CD4-positive, alpha-beta T cell treated with Interleukin-6 at 100 ng/mL for 8 hours (primary cell): Measurements from ENCODE around the gene PMVK.
A peak's percentile ranks its signal among the peaks of the same experiment; 100 is the strongest.

Experiments
- DNase-seq: peaks from one replicate; pipeline ENCODE4 v3.0.0-alpha.2; 2020; ENCODE audit warnings: mixed read lengths, low spot score

The PMVK gene

DNA sequence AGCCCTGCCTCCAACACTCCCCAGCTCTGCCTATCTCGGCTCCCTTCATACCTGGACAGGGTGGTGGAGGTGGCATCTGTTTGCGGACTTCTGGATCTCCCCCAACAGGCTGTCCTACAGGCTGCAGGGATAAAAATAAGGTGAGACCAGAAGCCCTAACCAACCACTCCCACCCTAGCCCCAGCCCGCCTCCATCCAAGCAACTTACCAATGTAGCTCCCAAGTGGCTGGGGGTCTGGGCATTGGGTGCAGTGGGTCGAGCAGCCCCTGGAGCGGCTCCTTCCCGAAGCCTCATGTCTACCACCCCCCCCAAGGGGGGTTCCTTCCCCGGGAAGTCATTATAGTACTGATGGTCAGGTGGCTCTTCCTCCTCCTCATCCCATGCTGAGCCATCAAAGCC, 29.6 kb upstream of the PMVK start:
- no peak for DNase-seq

DNA sequence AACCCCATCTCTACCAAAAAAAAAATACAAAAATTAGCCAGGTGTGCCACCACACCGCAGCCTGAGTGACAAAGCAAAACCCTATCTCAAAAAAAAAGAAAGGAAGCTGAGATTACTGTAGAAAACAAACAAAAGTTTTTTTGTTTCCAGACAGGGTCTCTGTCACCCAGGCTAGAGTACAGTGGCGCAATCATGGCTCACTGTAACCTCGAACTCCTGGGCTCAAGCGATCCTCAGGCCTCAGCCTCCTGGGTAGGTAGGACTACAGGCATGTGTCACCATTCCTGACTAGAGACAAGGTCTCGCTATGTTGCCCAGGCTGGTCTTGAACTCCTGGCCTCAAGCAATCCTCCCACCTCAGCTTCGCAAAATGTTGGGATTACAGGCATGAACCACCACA, 27.8 kb upstream of the PMVK start:
- no peak for DNase-seq

DNA sequence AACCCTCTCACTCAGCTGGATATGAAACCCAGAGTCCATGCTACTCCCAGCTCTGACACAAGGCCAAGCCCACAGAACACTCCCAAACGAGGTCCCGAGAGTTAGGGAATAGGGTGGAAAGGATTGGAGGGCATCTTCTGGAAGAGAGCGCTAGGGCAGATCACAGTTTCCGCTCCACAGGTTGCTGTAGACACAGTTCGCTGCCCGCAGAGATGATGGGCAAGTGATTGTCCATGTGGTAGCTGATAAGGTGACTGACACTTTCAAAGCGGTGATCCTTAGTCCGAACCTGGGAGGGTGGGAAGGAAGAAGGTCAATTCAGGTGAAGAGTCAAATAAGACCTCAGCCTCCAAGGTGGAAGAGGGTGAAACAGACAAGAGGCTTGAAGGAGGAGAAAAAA, 27.1 kb upstream of the PMVK start:
- DNase-seq: no peak

DNA sequence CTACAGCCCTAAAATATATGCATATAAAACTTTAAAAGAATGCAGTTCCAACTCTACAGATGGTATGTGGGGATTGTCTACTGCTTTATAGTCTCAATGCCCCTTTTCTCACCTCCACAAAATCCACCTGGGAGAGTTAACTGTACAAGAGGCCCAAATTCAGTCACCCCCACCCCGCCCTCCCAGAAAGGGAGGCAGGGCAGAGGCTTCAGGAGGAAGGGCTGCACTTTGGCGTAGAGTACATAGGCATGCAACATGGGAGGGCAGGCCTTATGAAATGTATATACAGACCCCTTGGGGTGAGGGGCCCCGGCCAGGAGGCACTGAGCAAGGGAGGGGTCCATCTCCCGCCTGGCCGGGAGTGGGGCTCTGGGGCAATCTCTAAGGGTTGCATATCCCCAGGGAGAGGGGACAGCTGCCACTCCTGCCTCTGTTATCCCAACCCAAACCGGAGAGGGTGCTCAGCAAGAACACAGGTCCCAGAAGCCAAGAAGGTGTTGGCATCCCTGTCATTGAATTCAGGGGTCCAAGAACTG, 26.3 kb upstream of the PMVK start:
- no peak for DNase-seq

DNA sequence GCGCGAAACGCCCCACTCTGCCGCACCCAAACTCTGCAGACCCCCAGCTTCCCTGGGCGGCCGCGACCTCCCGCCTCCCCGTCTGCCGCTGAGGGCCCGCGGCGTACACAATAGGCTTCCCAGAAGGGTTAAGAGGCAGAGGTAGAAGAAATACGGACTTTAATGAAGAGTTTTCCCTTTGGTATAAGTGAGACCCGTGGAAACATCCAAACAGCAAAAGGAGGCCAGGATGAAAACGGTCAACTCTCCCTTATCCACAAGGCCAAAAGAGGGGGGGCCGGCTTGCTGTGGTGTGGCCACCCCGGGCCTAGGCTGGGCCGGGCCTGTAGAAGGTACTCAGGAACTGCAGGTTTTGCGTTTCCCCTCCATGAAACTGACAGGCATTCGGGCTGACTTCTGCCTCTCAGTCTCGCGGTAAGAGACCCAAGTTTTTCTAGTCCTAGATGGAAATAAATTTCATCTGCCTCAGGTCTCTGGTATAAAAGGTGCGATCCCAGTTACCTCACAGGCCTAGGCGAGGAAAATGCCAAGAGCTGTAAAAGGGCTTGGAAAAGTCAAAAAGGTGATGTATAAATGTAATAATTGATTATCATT, 25.7 kb upstream of the PMVK start:
- no peak for DNase-seq

DNA sequence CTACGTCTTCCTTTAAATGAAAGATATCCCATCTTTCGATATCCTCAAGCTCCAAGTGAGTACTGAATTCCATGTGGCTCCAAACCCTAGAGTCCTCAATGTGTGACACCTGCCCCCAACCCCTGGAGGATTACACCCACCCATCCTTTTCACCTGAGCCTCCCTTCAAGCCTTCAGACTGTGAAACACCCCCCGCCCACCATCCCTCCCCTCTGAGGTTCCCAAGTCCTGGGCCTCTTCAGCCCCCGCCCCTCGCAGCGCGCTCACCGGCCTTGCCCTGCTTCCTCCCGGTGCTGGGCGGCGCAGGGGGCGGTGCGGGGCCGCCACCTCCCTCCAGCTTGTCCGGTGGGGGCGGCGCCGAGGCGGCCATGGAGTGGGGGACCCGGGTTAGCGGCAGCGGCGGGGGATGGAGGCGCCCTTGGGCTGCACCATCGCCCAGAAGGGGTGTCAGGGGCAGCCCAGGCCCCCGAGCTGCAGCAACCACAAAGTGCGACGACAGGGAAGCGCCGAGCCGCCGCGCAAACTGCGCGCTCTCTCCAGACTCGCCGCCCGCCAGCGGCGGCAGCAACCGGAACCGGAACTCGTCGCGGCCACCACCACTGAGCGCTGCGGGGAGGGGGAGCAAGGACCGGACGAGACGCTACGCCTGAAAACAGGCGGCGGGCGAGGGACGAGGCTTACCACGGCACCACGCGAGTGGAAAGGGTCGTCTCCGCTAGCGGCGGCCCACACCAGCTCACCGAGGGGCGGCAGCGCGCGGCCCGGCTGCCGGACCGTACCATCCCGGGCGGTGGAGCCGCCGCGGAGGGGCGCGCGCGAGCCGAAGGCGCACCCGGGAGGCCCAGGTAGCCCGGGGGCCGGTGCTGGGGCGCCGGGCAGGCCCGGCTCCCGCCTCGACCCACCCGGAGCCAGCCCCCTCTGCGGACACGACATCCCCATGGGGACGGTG, 25.0 kb upstream of the PMVK start, which contains the start of gene PYGO2:
PYGO2 (minus strand) TSS at position 576 of the 949 bp plus-strand sequence; CDS start at position 370, 206 bp downstream.
- peak; percentile 71 for DNase-seq

DNA sequence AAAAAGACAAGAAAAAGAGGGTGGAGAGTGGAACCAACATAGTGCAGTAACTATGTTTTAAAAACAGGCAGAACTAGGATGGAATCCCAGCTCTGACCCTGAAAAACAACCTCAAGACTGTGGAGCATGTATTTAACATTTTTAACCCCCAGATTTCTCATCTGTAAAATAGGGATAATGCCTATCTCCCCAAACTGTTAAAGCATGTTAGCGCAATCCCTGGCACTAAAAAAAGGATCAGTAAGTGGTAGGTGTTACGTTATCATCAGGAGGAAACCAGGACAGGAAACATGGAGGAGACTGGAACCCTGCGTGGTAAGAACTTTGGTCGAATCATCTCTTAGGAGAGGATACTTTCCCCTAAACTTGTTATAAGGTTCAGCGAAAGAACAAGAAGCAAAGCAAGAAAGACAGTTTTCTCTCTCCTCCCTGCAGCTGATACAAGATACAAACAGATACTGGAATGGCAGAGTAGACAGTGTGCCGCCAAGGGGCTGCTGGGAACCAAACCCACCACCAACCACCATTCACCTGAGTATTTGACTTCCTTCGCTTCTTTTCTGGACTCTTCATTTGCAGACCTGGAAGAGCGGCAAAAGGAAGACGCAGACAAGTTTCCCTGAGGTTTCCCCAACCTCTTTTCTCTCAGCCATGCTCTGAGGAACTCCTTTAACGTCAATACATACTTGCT, 24.1 kb upstream of the PMVK start:
- no peak for DNase-seq

DNA sequence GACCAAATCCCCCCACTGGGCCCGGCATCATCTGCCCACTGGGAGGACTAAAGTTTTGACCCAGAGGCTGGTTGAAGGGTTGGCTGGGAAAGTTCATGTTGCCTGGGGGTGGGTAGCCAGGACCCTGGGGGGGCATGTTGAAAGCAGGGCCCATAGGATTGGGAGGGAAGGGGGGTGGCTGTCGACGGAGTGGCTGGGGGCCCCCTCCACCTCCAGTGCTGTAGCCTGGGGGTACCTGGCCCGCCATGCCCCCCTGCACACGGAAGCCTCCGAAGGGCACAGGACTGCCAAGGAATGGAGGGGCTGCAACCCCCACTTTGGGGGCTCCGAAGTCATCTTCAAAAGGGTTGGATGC, 22.9 kb upstream of the PMVK start:
- no peak for DNase-seq

DNA sequence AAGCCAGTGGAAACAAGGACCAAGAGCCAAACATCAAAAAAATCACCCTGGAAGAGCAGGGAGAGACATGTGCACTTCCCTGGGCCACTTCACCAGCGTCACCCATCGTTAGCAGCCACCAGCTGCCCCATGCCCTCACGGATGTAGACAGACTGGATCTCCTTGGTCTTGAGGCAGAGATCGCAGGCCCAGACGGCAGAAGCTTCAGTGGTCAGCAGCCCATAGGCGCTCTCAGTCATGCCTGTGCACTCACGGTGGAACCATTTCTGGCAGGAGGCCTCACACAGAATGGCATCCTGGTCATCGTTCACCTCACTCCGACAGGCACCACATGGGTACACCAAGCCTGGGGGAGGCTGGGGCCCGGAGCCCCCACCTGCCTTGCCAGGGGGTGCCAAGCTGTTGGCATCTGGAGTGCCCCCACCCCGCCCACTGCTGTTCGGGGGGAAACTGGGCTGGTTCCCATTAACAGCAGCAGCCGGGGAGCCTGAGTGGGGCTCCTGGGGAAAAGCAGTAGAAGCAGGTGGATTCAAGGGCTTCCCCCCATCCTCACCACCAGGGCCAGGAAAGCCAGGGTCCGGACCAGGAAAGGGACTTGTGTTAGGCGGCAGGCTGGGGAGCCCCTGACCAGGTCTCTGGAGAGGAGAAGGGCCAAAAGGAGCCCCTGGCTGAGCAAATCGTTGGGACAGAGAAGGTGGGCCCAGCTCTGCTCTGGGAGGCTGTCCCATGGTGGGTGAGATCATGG, 22.3 kb upstream of the PMVK start:
- DNase-seq: no peak

DNA sequence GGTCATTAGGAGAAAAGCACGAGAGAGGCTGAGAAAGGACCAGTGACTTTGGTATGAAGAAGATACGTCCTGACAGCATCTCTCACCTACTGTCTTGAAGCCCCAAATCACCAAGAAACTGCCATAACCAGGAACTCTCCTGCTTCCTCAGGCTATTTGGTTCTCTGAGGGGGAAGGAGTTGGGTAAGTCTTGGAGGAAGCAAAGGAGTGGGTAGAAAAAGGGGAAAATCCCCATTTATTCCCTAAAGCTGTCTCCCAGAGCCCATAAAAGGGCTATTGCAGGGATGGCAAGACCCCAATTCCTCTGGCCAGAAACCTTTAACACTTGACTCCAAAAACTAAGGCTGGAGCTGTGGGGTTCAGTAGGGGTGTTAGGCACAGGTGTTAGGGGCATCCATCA, 21.5 kb upstream of the PMVK start:
- DNase-seq: no peak

DNA sequence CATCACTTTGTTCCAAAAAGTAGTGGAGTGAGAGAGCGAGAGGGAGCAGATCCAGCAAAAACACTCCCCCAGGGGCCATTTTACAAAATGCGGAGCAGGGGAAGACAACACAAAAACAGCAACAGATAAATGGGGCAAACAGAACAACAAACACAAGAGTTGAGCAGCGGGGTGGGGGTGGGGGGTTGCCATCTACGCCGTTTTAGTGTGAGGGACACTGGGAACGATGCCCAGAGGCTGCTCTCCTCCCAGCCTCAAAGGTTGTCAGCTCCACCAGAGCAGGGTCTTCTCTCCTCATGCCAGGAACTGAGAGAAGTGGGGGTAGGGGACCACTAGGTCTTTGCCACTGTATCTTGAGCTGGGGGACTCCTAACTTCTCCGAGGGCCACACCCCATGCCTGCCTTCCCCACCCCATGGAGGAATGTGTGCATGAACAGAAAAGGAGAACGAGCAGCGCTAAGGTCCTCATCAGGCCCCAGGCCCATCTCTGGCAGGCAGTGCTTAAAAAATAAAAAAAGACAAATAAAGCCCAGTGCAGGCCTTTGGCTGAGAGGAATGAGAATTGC, 20.7 kb upstream of the PMVK start:
- DNase-seq: no peak

DNA sequence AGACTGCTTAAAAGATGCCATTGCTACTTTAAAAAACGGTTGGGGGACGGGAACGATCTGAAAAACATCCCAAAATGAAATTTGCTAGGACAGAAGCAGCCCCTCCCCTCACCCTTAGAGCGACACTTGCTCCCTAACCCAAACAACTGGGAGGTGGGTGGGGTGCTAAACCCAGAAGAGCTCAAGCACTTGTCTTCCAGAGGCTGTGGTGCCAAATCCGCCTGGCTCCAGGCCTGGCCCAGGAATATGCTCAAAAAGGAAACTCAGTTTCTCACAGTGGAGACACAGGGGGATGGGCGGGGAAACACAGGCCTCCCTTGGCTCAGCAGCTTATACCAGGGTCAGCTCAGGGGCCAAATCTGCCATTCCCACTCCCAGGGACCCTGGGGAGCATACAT, 20.0 kb upstream of the PMVK start:
- DNase-seq: no peak

DNA sequence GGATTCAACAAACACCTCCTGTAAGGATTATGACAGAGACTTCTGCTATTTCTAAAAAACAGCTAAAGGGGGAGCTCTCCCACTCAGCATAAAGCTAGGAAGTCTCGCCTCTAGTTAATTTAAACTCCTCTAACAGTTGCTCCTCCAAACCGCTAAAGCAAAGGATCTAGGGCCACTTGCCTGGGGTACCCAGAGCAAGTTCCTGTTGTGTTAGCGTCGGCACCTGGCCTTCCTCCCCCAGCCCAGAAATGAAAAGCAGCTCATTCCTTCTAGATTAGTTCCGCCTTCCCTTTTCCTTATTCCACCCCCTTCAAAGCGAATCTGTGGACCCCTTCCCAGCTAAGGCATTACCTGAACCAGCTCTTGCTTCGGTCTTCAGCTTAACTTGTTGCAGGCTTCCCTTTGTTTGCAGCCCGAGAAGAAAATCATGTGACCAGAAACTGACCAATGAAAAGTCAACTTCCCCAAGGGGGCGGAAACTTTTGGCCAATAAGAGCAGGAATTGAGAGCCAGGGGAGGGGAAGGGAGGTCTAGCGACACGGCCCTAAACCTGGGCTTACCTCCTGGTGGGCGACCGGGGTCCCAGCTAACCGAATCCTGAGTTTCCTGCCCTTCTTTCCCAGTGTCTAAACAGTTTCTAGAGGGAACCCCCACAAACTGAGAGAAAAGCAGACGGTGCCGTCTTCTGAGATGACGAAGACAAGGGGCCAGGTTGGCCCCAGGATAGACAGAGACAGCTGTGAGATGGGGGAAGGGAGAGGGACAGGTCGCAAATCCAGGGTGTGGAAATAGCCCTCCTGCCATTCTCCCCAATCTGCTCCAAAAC, 19.4 kb upstream of the PMVK start, which contains the start of gene PBXIP1:
PBXIP1 (minus strand) TSS at position 382 of the 826 bp plus-strand sequence. CDS start 2,378 bp downstream, outside the sequence.
- peak; percentile 91 for DNase-seq

DNA sequence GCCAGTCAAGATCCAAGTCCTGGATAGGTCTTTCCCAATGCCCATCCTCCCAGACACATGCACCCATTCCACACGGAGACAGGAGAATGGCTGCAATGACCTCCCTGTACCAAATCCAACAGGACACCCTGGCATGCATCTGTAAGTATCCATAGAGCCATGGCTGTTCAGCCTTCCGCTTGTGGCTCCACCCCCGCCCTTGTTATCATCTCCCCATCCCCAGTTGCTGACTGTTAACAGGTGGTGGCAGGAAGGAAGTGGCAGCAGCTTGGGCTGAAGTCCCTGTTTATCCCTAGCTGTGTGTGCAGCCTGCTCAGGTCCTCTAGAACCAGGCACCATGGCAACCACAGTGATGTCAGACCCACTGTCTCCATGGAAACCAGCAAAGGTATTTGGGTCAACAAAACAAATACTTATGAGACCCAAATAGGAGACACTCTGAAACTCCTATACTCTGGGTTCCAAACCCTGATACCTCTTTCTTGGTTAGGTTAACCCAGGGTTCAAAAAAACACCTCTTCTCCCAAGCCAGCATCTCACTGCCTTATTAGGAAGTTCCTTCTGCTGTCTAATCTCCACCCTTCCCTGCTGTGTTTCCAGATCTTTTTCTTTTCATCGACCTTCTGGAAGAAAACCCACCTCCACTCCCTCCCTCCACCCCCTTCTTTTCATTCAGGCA, 18.7 kb upstream of the PMVK start:
- peak; percentile 97 for DNase-seq

DNA sequence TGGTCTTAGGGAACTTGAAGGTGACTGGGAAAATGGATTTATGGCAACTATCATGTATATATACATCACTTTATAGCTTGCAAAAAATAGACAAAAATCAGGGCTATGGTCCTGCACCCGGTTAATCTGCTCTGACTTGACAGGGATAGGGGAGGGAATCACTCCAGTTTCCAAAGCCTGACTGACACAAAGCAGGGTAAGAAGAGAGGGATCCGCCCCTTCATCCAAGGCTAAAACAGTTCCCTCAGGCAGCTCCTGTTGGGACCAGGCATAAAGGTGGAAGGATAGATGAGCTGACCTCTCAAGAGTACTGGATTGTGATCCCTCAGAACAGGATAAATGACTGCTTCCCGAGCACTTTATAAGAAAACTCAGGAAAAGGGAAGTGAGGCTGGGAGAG, 18.0 kb upstream of the PMVK start:
- no peak for DNase-seq

DNA sequence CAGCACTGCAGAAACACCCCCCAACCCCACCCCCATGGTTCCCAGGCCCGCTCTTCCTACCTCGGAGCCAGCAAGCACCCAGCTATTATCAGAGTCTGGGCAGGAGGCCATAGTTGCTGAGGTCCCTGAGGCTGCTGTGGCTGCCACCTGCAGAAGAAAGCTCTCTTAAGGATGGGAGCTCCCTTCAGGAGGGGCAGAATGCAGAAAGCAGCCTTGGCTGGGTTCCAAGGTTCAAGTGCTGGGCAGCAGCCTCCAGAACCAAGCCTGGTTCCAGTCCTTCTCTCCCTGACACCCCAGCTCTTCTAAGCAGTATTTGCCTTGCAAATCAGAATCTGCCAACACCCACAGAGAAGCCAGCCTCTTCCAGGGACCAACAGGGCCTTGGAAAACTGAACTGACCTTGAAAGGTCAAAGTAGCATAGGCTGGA, 17.1 kb upstream of the PMVK start:
- no peak for DNase-seq

DNA sequence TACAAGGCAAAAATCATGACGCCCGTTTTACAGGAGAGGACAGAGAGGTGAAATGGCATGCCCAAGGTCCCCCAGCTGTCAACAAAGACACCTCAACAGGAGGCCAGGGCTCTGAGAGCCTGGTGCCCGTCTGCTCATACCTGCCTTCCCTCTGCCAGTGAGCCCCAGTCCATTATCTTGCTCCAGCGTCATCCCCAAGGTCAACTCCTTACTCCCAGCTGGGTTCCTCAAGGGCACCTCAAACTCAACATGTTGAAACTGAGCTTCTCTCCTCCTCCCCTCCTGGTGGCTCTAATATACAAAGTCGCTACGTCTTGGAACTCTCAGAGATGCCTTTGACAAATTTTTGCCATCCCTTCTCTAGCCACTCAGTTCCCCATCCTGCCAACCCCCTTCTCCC, 16.1 kb upstream of the PMVK start:
- no peak for DNase-seq

DNA sequence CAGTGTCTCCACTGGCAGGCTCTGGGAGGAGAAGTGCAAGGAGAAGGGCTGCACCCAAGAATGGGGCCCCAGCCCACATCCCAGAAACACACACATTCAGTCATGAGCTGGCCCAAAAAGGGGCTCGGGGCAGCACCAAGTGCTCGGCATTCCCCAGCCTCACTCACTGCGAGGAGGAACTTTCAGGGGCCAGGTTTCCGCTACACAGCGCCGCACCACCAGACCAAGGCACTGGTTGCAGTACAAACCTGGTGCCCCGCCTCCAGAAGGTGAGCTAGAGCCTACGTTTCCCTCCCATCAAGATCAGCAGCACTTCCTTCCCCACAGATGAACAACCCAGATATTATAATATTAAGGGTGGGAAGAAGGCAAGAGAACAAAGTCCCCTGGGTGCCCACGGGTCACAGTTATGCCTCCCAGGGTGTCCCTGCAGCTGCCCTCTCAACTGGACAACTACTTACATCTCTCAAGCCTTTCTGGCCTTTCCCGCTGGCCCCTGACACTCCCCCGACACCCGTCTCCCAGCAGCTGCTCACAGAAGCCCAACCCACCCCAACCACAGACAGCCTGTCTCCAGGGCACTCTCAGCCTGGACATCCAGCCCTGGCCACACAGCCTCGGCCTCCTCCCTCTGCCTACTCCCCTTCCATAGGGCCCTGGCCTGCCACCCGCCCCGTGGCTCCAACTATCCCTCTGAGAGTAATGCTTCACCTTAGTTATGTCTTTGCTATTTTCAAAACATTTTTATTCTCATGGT, 15.6 kb upstream of the PMVK start:
- DNase-seq: peak; percentile 78

DNA sequence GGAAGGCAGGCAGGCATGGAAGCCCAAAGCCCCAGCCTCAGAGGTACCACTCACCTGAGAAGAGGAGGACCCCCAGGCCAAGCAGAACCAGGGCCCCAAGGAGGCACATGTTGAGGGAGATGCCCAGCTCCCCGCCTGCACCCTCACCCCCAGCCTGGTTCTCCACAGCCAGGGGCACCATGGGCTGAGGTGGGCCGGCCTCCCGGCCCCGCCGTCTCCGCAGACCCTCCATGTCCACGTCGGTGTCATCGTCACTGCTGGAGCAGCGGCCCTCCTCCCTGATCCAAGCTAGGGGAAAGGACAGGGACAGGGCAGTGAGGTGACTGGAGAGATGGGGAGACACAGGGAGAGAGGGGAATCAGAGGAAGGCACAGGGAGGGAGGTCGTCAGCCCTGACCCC, 11.6 kb upstream of the PMVK start:
- DNase-seq: no peak
